Measurements from ENCODE around the gene SLC26A1.

DNA sequence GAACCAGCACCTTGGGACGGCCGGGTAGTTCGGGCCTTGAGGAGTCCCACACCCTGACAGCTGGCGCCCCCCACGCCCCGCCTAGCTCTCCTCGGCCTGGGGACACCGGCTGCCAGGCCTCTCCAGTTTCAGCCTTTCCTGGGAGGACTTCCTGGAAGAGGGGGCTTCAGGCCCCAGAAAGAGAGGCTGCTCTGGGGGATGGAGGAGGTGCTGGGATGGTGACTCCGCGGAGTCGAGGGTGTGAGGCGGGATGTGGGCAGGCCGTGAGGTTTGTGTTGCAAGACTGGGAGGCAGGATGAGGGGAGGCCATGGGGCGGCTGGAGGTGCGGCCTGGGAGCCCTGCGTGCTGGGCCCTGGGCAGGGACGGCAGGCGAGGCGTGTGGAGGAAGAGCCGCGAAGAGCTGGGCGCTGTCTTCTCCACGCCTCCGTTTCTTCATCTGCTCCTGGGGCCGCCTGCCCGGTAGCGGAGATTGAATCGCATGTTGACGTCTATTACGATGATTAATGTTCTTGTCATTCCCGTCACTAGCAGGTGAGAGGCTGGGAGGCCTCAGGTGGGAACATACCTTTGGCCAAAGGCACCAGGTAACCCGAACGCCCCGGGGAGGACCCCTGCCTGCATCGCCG is 17.3 kb upstream of the SLC26A1 start:
- TF ChIP-seq GATA2 (IDR thresholded peaks at IDR 0.05; ENCODE audit: low read depth, low read length) (no peak), GATA3 (IDR thresholded peaks at IDR 0.05; ENCODE audit: low read depth, low read length) (no peak)

Measured in SH-SY5Y (cell line).